Measurements from ENCODE around the gene CERK. TPM values are rescaled to one million over a fixed set of nuclear protein-coding genes. Genes with fewer than 3 reads are reported as not detected.

Gene CERK
- total RNA-seq, 2 donors from 2014 or later = 10.2 to 18.0 TPM

DNA sequence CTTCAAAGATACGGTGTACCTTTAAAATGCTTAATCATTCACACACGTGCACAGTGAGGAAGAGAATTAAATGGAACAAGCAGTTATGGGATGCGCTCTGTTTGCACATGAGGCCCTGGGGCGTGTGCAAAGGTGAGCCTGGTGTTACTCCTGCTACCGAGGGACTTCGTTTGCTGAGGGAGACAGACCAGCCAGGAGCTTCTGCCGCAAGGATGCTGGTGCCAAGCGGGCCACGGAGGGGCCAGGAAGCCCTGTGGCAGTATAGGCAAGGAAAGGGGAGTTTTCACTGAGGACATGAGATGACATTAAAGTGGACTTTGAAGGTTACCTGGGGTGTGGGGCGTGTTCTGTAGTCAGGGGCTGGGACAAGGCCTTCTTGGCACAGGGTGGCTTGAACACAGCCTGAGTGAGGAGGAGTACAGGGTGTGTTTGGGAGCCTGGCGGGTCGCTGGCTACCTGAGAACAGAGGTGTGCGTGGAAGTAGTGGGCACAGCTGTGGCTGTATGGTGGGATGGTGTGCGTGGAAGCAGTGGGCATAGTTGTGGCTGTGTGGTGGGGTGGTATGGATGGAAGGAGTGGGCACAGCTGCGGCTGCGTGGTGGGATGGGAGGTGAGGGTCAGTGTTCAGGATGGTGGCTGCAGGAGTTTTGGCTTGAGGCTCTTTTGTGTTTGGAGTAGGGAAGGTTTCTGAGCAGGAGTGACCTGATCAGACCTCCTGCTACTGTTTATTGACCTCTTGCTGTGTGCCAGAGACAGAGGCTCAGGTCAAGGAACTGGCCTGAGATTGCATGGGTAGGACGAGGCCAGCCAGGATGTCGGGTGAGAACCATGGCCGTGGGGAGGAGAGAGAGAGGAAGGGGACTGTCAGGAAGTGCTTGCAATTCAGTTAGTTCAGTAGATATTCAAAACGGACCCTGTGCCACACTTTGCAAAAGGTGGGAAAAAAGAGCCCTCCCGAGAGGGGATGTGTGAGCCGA, 38.1 kb upstream of the CERK start:
- no peak for DNase-seq (ENCODE audit: low spot score)
- 79% methylated on average over 22 of the region's 22 CpGs for WGBS
- intact Hi-C loops (cut with DNase I) = no loop called here
- Histone ChIP-seq H3K4me3 (no peak overlapping the region), H3K36me3 (no peaks in the 10 kb centered on the region), H3K4me1 (replicated peaks) (no peaks in the 10 kb centered on the region), H3K27me3 (replicated peaks; ENCODE audit: insufficient read depth) (no peaks in the 10 kb centered on the region), H3K9me3 (no peaks in the 10 kb centered on the region), H3K27ac (no peak overlapping the region)
- TF ChIP-seq POLR2AphosphoS5 (IDR thresholded peaks at IDR 0.05) (no peak), POLR2A (IDR thresholded peaks at IDR 0.05) (no peak)
- TF ChIP-seq, protein P1, sequence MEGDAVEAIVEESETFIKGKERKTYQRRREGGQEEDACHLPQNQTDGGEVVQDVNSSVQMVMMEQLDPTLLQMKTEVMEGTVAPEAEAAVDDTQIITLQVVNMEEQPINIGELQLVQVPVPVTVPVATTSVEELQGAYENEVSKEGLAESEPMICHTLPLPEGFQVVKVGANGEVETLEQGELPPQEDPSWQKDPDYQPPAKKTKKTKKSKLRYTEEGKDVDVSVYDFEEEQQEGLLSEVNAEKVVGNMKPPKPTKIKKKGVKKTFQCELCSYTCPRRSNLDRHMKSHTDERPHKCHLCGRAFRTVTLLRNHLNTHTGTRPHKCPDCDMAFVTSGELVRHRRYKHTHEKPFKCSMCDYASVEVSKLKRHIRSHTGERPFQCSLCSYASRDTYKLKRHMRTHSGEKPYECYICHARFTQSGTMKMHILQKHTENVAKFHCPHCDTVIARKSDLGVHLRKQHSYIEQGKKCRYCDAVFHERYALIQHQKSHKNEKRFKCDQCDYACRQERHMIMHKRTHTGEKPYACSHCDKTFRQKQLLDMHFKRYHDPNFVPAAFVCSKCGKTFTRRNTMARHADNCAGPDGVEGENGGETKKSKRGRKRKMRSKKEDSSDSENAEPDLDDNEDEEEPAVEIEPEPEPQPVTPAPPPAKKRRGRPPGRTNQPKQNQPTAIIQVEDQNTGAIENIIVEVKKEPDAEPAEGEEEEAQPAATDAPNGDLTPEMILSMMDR (IDR thresholded peaks at IDR 0.05) = no peak

DNA sequence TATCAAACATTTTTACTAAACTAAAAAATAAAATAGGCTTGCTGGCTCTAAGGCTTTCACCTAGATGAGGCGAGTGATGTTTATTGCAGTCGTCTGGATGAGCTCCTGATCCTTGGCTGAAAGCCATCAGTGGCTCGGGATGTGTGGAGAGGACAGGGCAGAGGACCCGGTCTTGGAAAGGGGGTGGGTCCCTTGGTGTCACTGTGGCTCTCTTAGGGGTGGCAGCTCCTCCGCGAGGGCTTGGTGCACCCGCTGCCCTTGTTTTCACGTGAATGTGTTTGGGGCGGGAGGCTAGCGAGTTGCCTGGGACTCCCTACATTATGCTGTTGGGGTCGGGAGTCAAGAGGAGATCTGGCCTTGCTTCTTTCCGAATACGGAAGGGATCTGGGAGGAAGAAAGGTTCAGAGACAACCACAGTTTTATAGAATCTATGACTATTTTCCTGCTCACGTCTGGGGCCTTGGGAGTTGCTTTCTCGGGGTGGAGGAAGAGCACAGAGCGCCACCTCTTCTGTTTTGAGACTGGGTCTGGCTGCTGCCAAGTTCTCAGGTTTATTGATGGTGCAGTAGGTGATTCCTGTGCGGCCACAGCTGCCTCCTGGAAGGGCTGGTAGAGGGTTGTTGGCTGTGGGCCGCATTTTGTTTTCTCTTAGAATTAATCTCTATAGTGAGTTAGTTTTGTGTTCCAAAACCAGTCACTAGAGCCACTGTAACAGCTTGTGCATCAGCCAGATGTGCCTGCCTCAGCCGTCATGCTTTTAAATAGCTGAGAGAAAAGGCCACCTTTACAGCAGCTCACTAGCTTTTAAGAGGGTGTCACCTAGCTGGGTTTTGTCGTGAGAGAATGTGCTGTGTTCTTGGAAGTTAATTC, 37.2 kb upstream of the CERK start:
- intact Hi-C loops (cut with DNase I) = no loop called here
- H3K4me1 ChIP-seq (replicated peaks) = no peaks in the 10 kb centered on the region

DNA sequence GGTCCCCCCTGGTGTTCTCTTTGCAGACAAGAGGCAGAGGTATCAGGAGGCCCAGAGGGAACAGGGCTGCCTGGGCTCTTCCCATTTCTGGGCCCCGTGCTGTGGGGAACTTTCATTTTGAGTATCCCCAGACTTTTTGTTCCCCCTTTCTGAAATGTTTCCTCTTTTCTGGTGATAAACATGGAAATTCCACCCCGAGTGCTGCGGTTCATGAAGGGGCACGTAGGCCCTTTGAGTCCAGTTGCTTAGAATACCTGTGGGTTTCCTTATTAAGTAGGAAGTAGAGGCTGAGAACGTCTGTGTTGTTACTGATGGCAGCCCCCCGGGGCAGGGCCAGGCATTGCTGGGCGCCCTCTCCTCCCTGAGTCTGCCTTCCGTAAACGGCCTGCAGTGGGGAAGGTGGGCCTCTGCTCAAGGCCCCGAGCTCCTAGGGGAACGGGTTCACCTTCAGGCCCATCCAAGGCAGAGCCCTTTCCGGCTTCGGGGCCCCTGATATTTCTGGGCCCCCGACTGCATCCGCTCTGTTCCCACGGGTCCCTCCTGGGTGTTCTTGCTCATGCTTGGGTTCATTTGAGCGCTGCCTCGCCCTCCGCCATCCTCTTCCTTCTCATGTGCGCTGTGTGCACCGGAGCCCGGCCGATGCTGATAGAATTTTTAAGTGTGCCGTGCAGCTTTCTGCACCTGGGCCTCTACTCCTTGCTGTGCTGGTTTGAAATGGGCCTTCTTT, 36.4 kb upstream of the CERK start:
- intact Hi-C loops (cut with DNase I) = no loop called here
- Histone ChIP-seq H3K27ac (peak overlapping the region in 1 of 2 donors; percentile 24), H3K36me3 (no peaks in the 10 kb centered on the region), H3K4me3 (no peak overlapping the region), H3K4me1 (replicated peaks) (no peaks in the 10 kb centered on the region), H3K9me3 (no peaks in the 10 kb centered on the region), H3K27me3 (replicated peaks; ENCODE audit: insufficient read depth) (no peaks in the 10 kb centered on the region)
- TF ChIP-seq POLR2AphosphoS5 (IDR thresholded peaks at IDR 0.05) (no peak), POLR2A (IDR thresholded peaks at IDR 0.05) (no peak)
- TF ChIP-seq, protein P1 (IDR thresholded peaks at IDR 0.05) = no peak
- 88% methylated on average over 24 of the region's 24 CpGs for WGBS
- no peak for DNase-seq (ENCODE audit: low spot score)

More for the DNA sequence above, 37.2 kb upstream of the CERK start:
- no peak for TF ChIP-seq POLR2A (IDR thresholded peaks at IDR 0.05)
- TF ChIP-seq, protein P1 (IDR thresholded peaks at IDR 0.05) = no peak
- DNase-seq (ENCODE audit: low spot score) = no peak
- no peak overlapping the region for H3K4me3 ChIP-seq
- H3K36me3 ChIP-seq = no peaks in the 10 kb centered on the region
- no peaks in the 10 kb centered on the region for H3K9me3 ChIP-seq
- H3K27me3 ChIP-seq (replicated peaks; ENCODE audit: insufficient read depth) = no peaks in the 10 kb centered on the region
- no peak overlapping the region for H3K27ac ChIP-seq
- WGBS = 68% methylated on average over 20 of the region's 20 CpGs

DNA sequence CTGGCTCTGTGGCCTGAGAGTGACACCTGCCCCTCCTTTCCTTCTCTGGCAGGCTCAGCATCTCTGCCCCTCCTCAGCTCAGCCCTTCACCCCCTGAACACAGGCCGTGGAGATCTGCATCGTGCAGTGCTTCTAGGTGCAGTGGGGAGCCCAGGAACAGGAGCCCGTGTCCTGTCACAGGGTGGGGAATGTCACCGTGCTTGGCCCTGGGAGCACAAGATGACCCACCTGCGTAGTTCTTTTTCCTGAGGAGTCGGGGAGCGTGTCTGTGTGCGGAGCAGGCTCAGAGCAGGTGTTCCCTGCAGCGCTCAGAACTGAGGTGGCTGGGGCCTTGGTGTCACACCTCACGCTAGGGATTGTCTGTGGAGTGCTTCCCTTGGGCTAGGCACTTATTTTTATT, 35.0 kb upstream of the CERK start:
- Histone ChIP-seq H3K27me3 (replicated peaks; ENCODE audit: insufficient read depth) (no peaks in the 10 kb centered on the region), H3K4me3 (no peak overlapping the region), H3K4me1 (replicated peaks) (no peaks in the 10 kb centered on the region), H3K9me3 (no peaks in the 10 kb centered on the region), H3K36me3 (no peaks in the 10 kb centered on the region), H3K27ac (no peak overlapping the region)
- TF ChIP-seq, protein P1 (IDR thresholded peaks at IDR 0.05) = no peak
- TF ChIP-seq POLR2A (IDR thresholded peaks at IDR 0.05) (no peak), POLR2AphosphoS5 (IDR thresholded peaks at IDR 0.05) (no peak)
- intact Hi-C loops (cut with DNase I) = no loop called here
- DNase-seq (ENCODE audit: low spot score) = no peak
- 95% methylated on average over 10 of the region's 10 CpGs for WGBS
